H7 (cell line): ENCODE results near the gene HTR2A. TPM values are rescaled to one million over a fixed set of nuclear protein-coding genes. Genes with fewer than 3 reads are reported as not detected.
A peak's percentile ranks its signal among the peaks of the same experiment; 100 is the strongest.

ENCODE experiments used
- DNase-seq: peaks from one replicate; pipeline ENCODE4 v3.0.0; 2012
- H3K27me3 ChIP-seq: 2 replicates; pipeline ENCODE4 v1.6.0; 2011; ENCODE audit warnings: mild to moderate bottlenecking, low read length; ENCODE audit not compliant: control insufficient read depth, insufficient read depth
- H3K36me3 ChIP-seq: replicated peaks from 2 replicates; pipeline ENCODE4 v1.5.1; 2011; ENCODE audit warnings: low read length; ENCODE audit not compliant: control insufficient read depth, insufficient read depth
- H3K4me3 ChIP-seq: 2 replicates; pipeline ENCODE4 v1.5.1; 2011; ENCODE audit warnings: low read depth, mild to moderate bottlenecking, control low read depth, low read length, moderate library complexity; ENCODE audit not compliant: insufficient read depth
- total RNA-seq: library from RNA; depleted of rRNA; stranded (reverse); fragments of >200 nt; shearing (Covaris generic); gene quantifications from 2 replicates; pipeline ENCODE4 v1.2.3, GENCODE V29; 2014; rRNA removed

HTR2A gene
- total RNA-seq: 0.04 TPM in 1 of 2 replicates, not detected in the other

- Histone ChIP-seq H3K27me3 (no peaks in the 10 kb centered on the region; the same call in 1 of the 2 replicates), H3K4me3 (no peak within 1 kb of the TSS), H3K36me3 (no peaks in the 10 kb centered on the region)
- DNase-seq: peak; percentile 18
Measured at GRCh38 chr13:46896341-46897137, at the start of gene HTR2A. Gene HTR2A, minus strand, starts transcription at chr13:46897053. Its CDS starts 1,147 bp downstream, at chr13:46895906.

- no peaks in the 10 kb centered on the region for H3K36me3 ChIP-seq
- H3K4me3 ChIP-seq: no peak overlapping the region
- DNase-seq: no peak
- no peaks in the 10 kb centered on the region for H3K27me3 ChIP-seq
Measured at GRCh38 chr13:46936525-46936924, 39.7 kb upstream of the HTR2A start.

GRCh38 chr13:46934749-46935148 lies 37.9 kb upstream of the HTR2A start:
- Histone ChIP-seq H3K27me3 (no peaks in the 10 kb centered on the region), H3K36me3 (no peaks in the 10 kb centered on the region), H3K4me3 (no peak overlapping the region)
- DNase-seq: no peak

GRCh38 chr13:46926916-46927590 lies 30.2 kb upstream of the HTR2A start:
- no peaks in the 10 kb centered on the region for H3K36me3 ChIP-seq
- DNase-seq: no peak
- no peak overlapping the region for H3K4me3 ChIP-seq
- H3K27me3 ChIP-seq: no peaks in the 10 kb centered on the region

GRCh38 chr13:46925486-46925885 lies 28.6 kb upstream of the HTR2A start:
- Histone ChIP-seq H3K36me3 (no peaks in the 10 kb centered on the region), H3K27me3 (no peaks in the 10 kb centered on the region), H3K4me3 (no peak overlapping the region)
- no peak for DNase-seq

GRCh38 chr13:46914341-46914740 lies 17.5 kb upstream of the HTR2A start:
- H3K27me3 ChIP-seq: no peaks in the 10 kb centered on the region
- no peak for DNase-seq
- no peak overlapping the region for H3K4me3 ChIP-seq

GRCh38 chr13:46913757-46914156 lies 16.9 kb upstream of the HTR2A start:
- Histone ChIP-seq H3K4me3 (no peak overlapping the region), H3K36me3 (no peaks in the 10 kb centered on the region), H3K27me3 (no peaks in the 10 kb centered on the region)
- DNase-seq: no peak

More at GRCh38 chr13:46914341-46914740, 17.5 kb upstream of the HTR2A start:
- H3K36me3 ChIP-seq: no peaks in the 10 kb centered on the region

- no peak for DNase-seq
- H3K27me3 ChIP-seq: no peaks in the 10 kb centered on the region
- no peaks in the 10 kb centered on the region for H3K36me3 ChIP-seq
- no peak overlapping the region for H3K4me3 ChIP-seq
Measured at GRCh38 chr13:46909042-46909441, 12.2 kb upstream of the HTR2A start.

- Histone ChIP-seq H3K4me3 (no peak overlapping the region), H3K27me3 (no peaks in the 10 kb centered on the region), H3K36me3 (no peaks in the 10 kb centered on the region)
- no peak for DNase-seq
Measured at GRCh38 chr13:46908501-46908900, 11.6 kb upstream of the HTR2A start.

- no peak overlapping the region for H3K4me3 ChIP-seq
- H3K36me3 ChIP-seq: no peaks in the 10 kb centered on the region
- H3K27me3 ChIP-seq: no peaks in the 10 kb centered on the region
- no peak for DNase-seq
Measured at GRCh38 chr13:46906405-46906804, 9.6 kb upstream of the HTR2A start.

- Histone ChIP-seq H3K27me3 (no peaks in the 10 kb centered on the region), H3K4me3 (no peak overlapping the region), H3K36me3 (no peaks in the 10 kb centered on the region)
- no peak for DNase-seq
Measured at GRCh38 chr13:46905249-46905648, 8.4 kb upstream of the HTR2A start.

GRCh38 chr13:46903748-46904147 lies 6.9 kb upstream of the HTR2A start:
- H3K36me3 ChIP-seq: no peaks in the 10 kb centered on the region
- no peak for DNase-seq
- no peak overlapping the region for H3K4me3 ChIP-seq
- H3K27me3 ChIP-seq: no peaks in the 10 kb centered on the region

GRCh38 chr13:46901721-46902120 lies 4.9 kb upstream of the HTR2A start:
- Histone ChIP-seq H3K4me3 (no peak overlapping the region), H3K27me3 (no peaks in the 10 kb centered on the region), H3K36me3 (no peaks in the 10 kb centered on the region)
- no peak for DNase-seq

- no peak overlapping the region for H3K4me3 ChIP-seq
- no peak for DNase-seq
- no peaks in the 10 kb centered on the region for H3K27me3 ChIP-seq
- H3K36me3 ChIP-seq: no peaks in the 10 kb centered on the region
Measured at GRCh38 chr13:46899801-46900200, 2.9 kb upstream of the HTR2A start.

GRCh38 chr13:46895381-46895780 lies 1.5 kb downstream of the HTR2A start:
- no peaks in the 10 kb centered on the region for H3K36me3 ChIP-seq
- no peak overlapping the region for H3K4me3 ChIP-seq
- H3K27me3 ChIP-seq: no peaks in the 10 kb centered on the region; the same call in 1 of the 2 replicates
- no peak for DNase-seq
